AG09319 (cell line): ENCODE results near the gene LRRC8B.

Experiments
- DNase-seq: peaks from one replicate; pipeline ENCODE4 v3.0.0-alpha.2; 2010; ENCODE audit warnings: low read depth; ENCODE audit errors: extremely low read depth
- TF ChIP-seq, protein P1 (sequence below): IDR thresholded peaks from 2 replicates; pipeline ENCODE4 v1.5.1; 2011; ENCODE audit warnings: low read depth, mild to moderate bottlenecking, inconsistent platforms, low read length, moderate library complexity

Gene LRRC8B

DNA sequence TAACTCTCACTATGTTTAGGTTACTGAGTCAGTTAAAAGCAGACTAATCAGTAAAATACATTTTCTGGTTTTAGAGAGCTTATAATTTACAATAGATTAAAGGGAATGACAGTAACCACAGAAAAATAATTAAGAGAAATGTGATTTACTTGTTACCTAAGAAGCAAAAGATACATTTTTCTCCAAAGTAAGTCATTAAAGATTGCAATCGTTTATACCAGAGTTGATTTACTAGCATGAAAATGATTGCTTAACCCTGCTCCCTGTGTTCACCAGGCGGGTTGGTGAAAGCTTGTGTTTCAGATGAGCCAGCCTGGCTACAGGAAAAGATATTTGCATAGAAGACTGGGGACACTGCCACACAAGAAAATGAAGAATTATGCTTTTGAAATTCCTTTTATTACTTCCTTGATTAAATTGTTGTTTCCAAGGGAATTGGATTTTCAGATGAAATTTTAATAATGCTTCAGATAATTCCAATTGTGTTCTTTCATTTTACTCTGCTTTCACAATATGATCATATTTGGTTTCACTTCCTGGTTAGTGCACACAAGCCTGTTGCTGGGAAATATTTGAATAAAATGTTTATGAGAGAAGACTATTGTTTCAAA, 27.9 kb downstream of the LRRC8B start:
- DNase-seq, result no peak
- TF ChIP-seq, protein P1, sequence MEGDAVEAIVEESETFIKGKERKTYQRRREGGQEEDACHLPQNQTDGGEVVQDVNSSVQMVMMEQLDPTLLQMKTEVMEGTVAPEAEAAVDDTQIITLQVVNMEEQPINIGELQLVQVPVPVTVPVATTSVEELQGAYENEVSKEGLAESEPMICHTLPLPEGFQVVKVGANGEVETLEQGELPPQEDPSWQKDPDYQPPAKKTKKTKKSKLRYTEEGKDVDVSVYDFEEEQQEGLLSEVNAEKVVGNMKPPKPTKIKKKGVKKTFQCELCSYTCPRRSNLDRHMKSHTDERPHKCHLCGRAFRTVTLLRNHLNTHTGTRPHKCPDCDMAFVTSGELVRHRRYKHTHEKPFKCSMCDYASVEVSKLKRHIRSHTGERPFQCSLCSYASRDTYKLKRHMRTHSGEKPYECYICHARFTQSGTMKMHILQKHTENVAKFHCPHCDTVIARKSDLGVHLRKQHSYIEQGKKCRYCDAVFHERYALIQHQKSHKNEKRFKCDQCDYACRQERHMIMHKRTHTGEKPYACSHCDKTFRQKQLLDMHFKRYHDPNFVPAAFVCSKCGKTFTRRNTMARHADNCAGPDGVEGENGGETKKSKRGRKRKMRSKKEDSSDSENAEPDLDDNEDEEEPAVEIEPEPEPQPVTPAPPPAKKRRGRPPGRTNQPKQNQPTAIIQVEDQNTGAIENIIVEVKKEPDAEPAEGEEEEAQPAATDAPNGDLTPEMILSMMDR, result no peak

DNA sequence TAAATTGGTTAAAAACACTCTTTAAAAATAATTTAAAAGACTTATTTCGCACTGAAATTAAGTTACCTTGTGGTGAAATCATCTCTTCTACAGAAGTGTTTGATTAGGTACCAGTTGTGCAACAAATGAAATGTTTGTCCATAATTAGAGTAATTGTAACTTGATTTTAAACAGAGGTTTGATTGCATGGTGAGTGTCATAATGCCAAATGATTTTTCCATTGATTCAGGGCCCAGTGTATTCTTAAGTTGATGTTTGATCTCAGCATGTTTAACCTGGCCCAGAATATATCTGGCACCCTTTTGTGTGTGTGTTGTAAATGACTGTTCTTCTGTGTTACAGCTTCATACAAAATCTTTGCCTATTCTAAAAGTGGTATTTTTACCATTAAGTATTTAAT, 28.5 kb downstream of the LRRC8B start:
- DNase-seq, result no peak
- TF ChIP-seq, protein P1, result no peak

DNA sequence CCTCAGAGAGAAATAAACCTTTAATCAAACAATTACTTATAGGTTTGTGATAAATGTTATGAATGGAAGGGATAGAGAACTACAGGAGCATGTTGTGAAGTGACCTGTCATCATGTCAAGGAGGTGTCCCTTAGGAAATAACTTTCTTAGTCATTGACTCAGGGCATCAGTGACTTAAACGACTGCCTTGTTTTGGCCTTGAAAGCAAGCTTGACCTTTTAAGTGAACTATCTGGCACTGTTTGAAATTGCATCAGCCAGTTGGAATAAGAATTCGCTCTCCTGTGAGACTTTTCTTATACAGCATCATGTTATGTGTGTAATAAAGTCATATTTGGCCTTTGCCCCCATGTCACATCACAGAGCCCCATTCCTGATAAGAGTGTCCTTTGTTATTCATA, 30.9 kb downstream of the LRRC8B start:
- TF ChIP-seq, protein P1, result no peak
- DNase-seq, result no peak

DNA sequence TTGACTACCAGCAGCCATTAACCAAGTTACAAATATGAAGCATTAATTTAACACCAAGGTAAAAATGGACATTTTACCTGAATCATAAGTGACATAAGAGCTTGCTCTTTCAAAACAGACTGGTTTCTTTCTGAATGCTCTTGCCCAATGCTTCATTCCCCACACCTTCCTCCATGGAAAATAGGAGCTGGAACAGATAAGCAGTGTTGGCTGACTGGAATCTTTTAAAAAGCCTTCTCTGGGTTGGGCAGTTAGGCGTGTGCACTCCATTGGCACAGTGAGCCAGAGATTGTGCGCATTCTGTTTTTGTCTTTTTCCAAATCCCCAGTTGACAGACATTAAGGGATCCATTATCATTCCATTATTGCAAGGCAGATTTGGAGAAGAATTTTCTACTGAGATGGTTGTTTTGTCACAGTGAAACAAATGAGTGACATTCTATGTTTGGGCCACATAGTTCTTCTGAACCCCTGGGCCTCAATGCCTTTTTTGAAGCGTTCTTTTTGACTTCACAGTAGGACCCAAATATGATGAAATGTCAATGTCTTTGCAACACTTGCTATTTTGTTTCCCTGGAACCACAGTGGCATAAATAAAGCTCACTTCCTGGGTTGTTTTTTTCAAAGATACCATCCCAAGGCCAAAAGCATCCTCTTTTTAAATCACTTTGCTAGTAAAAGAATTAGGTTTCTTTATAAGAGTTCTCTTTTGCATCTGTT, 32.3 kb downstream of the LRRC8B start:
- TF ChIP-seq, protein P1, result no peak
- no peak for DNase-seq

DNA sequence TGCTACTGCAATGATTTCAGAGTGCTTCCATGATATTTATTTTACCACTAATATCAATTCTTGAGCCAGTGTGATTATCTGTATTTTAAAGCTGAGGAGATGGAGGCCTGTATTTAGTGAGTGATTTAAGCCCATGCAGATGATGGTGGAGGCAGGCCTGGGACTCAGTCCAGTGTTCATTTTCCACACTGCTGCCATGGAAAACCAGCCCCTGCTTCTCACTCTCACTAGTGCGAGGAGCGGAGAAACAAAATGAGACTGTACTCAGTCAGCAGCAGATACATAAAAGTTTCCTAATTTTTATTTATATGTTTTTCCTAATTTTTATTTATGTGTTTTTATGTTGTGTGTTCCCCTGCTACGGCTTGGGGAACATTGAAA, 32.8 kb downstream of the LRRC8B start:
- DNase-seq, result no peak
- TF ChIP-seq, protein P1, result no peak

DNA sequence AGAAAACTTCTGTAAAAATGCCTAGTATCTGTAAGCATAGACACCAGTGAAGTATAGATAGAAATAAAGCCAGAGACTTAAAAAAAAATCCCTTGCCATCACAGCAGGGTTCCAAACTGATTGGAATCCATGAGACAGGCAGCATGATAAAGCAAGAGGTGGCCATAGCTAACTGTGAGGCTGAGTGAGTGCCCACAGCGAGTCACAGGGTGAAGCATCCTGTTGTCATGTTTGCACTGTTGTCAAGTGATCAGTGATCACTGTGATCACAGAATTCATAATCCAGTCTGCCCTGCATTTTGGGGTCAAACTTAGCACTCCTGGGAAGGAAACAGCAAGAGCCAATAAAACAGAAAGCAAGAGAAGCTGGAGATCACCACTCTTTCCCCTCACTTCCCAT, 33.3 kb downstream of the LRRC8B start:
- TF ChIP-seq, protein P1, result no peak

DNA sequence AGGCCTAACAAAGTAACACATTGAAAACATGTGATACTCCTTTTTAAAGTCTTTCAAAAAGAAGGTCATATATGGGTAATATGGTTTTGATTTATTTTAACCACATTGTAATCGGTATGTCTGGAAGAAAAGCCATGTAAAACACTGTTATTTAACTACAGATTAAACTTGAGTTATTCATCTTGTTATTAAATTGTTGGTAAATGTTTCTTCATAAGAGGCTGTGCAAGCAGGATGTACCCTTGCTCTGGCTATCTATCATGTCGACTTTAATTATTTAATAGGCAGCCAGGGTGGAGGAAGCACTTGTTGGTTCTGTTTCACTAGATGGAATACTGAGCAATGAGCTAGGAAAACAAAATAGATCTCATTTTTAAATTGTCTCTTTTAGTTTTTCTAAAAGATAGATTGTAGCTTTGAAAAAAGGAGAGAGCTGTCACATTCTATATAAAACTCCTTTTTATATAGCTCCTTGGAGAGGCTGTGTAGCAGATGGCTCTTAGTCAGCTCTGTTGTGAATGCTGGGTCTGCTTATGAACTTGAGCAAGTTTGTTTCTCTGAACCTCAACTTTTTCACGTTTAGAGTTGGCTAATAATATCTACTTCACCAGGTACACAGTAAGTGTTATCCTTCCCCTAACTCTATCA, 39.5 kb downstream of the LRRC8B start:
- TF ChIP-seq, protein P1, result no peak
- DNase-seq, result no peak

More for the DNA sequence above, 33.3 kb downstream of the LRRC8B start:
- no peak for DNase-seq
